Hematopoietic multipotent progenitor cell treated with erythropoietin and hydrocortisone succinate and interleukin-3 and kit ligand, for 8 days (in vitro differentiated cells): ENCODE measurements around the gene KRTAP4-16.
"Not testable (repeated sequence)": the region's sequence is repeated elsewhere in the genome, so short reads cannot be mapped to it uniquely, and the experiment has no call there.

Source experiments
- DNase-seq: peaks from one replicate; pipeline ENCODE4 v3.0.0-alpha.2; 2015

Gene KRTAP4-16

GRCh38 chr17:41118721-41119120 is 16.7 kb upstream of the KRTAP4-16 start:
- DNase-seq: no peak

- not testable (repeated sequence) for DNase-seq
Measured at GRCh38 chr17:41117846-41118386, 15.9 kb upstream of the KRTAP4-16 start, which contains the start of gene KRTAP4-11. Gene KRTAP4-11 (minus strand): TSS chr17:41118373. CDS start chr17:41118315, 58 bp downstream.

DNA sequence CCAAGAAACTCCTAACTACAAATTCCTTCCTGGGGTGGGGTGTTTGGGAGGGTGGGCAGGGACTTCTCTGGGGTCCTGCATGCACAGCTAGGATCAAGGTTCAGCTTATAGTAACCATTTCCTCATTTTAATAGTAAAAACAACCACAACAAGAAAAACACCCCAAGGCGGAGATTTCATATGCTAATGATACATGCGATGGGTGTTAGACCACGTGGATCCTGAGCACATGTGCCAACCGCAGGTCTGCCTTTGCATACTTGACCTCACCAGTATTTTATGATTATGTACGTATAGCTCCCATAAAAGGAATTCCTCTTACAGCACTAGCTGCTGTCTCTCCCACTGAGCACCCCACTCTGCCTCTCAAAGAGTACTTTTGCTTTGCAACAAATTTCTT is 14.3 kb upstream of the KRTAP4-16 start:
- no peak for DNase-seq

- DNase-seq: no peak
Measured at GRCh38 chr17:41111151-41111885, 9.3 kb upstream of the KRTAP4-16 start.

DNA sequence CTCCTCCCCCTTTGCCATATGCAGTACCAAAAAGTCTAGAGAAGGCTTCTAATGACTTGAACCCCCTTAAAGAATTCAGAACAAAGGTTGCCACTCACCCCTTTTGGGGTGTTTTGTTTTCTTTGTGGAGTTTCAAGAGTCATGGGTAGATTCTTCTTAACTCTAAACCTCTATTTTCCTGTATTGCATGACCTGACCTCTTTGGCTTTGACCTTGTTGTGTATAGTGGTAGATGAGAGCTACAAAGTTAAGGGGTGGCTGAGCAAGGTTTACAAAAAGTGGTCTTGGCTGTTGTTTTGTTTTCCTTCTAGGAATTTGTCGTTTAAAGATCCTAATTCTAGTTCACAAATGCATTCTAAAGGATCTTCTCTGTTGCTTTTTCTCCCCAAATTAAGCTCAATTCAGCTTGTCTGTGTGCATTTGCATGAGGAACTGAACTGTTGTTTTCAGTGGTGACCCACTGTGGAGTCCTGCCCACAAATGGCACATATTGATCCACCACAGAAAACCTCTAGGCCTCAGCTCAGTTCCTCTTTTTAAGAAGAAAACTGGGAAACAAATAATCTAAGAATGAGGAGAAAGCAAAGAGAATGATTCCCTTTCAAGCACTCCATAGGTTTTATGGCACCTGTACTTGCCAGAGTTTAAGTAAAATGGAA is 6.8 kb upstream of the KRTAP4-16 start:
- DNase-seq: not testable (repeated sequence)

DNA sequence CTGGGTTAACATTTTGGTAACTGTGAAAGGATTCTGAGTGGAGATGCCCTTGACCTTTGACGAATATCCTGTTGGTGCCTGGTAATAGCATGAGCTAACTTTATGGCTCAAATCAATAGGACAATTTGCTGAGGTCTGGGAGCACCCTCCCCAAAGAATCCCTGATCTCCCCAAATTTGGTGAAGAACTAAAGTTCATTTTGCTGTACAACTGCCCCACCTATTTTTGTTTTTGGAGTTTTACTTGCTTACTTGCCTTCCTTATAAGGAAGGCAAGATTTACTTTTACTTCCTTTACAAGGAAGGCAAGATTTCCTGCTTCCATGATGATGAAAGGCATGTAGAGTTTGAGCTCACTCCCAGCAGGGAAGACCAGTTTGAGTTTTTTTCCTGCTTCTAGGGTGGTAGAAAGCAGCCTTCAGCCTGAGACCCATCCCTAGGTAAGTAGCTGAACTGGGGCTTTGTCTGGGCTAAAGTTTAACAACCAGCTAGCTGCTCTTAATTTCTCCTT is 6.0 kb upstream of the KRTAP4-16 start:
- no peak for DNase-seq

- not testable (repeated sequence) for DNase-seq
Measured at GRCh38 chr17:41105347-41105746, 3.3 kb upstream of the KRTAP4-16 start, which contains the start of gene KRTAP4-9. Gene KRTAP4-9 (plus strand): TSS chr17:41105389. CDS start chr17:41105389, 0 bp downstream.

DNA sequence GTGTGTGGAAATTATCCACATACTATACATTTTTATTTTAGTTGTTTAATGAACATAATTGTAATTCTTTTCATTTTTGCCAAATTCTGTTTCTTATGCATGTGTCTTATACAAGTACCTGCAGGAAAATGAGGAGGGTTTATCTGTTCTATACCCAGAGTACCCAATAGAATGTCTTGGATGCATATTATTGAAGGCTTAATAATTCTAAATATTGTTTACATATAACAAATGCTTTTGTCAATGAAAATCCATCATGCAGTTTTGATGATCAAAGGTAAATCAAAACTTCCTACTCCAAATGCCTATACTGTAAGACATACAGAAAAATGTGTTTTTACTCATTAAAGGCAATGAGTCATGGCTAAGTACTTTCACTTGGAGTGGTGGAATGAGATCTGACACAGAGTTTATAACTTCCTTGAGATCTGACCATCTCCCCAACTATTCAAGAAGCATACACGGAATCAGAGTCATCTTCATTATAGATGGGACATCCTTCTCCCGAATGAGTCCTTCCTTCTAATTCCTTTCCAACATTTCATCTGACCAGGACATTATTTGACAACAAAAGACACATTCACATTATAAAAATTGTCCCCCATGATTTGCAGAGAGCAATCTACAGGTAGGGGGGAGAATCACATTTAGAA is 2.5 kb upstream of the KRTAP4-16 start:
- DNase-seq: not testable (repeated sequence)

GRCh38 chr17:41103896-41104295 is 1.9 kb upstream of the KRTAP4-16 start:
- DNase-seq: no peak

DNA sequence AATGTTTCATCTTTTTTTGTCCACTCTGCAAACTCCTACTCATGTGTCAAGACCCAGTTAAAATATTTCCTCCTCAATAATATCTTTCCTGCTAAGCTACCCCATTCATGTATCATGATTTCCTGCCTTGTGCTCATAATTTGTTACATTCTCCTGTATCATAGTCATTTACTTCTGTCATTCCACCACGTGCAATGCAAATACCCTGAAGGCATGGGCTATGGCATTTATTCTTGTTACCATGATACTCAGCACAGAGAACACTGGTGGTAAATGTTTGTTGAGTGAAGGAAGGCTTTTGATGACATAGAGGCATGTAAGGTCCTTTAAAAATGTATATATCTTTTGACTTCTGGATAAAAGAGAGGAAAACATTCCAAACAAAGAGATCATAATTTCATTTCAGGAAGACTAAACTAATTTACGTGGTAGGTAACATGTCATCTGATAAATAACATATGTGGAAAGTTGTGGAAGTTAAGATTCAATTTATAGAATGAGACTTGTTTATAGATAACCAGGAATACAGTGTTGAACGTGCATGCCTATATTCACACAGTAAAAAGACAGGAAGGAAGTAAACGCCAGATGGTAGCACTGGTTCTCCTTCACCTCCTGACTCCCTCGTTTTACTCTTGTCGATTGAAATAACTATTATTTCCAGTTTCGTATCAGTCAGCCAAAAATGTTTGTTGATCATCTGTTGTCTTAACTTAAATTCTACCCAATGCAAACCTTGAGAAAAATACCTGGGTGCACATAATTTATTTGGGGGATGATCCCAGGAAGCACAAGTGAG is 2.1 kb downstream of the KRTAP4-16 start:
- not testable (repeated sequence) for DNase-seq

- no peak for DNase-seq
Measured at GRCh38 chr17:41098481-41098880, 3.5 kb downstream of the KRTAP4-16 start.

- no peak for DNase-seq
Measured at GRCh38 chr17:41098042-41098441, 4.0 kb downstream of the KRTAP4-16 start, which contains the start of gene KRTAP4-8. Gene KRTAP4-8 (minus strand): TSS chr17:41098142. CDS start chr17:41098084, 58 bp downstream.

DNA sequence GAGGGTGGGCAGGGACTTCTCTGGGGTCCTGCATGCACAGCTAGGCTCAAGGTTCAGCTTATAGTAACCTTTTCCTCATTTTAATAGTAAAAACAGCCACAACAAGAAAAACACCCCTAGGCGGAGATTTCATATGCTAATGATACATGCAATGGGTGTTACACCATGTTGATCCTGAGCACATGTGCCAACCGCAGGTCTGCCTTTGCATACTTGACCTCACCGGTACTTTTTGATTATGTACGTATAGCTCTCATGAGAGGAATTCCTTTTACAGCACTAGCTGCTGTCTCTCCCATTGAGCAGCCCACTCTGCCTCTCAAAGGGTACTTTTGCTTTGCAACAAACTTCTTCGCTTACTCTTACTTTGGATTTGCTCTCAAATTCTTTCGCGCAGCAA is 6.0 kb downstream of the KRTAP4-16 start:
- no peak for DNase-seq

- not testable (repeated sequence) for DNase-seq
Measured at GRCh38 chr17:41088760-41089352, 13.2 kb downstream of the KRTAP4-16 start.

DNA sequence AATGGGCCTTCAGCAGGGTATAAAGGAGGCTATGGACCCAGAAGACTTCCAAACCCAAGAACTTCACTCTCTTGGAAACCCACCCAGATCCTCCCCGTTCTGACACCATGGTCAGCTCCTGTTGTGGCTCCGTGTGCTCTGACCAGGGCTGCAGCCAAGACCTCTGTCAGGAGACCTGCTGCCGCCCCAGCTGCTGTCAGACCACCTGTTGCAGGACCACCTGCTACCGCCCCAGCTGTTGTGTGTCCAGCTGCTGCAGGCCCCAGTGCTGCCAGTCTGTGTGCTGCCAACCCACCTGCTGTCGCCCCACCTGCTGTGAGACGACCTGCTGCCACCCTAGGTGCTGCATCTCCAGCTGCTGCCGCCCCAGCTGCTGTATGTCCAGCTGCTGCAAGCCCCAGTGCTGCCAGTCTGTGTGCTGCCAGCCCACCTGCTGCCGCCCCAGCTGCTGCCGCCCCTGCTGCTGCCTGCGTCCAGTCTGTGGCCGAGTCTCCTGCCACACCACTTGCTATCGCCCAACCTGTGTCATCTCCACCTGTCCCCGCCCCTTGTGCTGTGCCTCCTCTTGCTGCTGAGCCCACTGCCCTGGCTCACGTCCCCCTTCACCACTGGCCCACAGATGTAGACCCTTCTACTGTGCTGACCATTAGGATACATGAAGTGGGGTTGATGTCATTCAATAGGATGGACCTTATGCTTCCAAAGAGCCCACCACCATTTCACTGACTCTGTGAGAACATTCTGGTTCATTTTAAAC is 17.7 kb downstream of the KRTAP4-16 start, which contains the start of gene KRTAP4-7:
Gene KRTAP4-7, plus strand, starts transcription at position 51 of the 757 bp plus-strand sequence. Its CDS starts 57 bp downstream, at position 108.
- DNase-seq: not testable (repeated sequence)

DNA sequence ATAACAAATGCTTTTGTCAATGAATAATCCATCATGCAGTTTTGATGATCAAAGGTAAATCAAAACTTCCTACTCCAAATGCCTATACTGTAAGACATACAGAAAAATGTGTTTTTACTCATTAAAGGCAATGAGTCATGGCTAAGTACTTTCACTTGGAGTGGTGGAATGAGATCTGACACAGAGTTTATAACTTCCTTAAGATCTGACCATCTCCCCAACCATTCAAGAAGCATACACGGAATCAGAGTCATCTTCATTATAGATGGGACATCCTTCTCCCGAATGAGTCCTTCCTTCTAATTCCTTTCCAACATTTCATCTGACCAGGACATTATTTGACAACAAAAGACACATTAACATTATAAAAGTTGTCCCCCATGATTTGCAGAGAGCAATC is 18.6 kb downstream of the KRTAP4-16 start:
- DNase-seq: not testable (repeated sequence)

- no peak for DNase-seq
Measured at GRCh38 chr17:41082626-41083025, 19.4 kb downstream of the KRTAP4-16 start.

DNA sequence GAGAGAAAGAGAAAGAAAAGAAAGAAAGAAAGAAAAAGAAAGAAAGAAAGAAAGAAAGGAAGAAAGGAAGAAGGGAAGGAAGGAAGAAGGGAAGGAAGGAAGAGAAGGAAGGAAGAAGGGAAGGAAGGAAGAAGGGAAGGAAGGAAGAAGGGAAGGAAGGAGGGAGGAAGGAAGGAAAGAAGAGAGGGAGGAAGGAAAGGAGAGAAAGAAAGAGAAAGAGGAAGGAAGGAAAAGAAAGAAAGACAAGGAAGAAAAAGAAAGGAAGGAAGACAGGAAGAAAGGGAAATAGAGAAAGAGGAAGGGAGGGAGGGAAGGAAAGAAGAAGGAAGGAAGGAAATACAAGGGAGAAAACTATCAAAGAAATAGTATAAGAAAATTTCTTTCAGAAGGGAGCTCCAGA is 25.2 kb downstream of the KRTAP4-16 start:
- DNase-seq: no peak

- DNase-seq: no peak
Measured at GRCh38 chr17:41073676-41074075, 28.3 kb downstream of the KRTAP4-16 start.

- DNase-seq: no peak
Measured at GRCh38 chr17:41071606-41072360, 30.2 kb downstream of the KRTAP4-16 start.
